ENCODE data around the gene TNS1. TPM values are rescaled to one million over a fixed set of nuclear protein-coding genes. Genes with fewer than 3 reads are reported as not detected.

Gene TNS1
- total RNA-seq, 1 donor from 2014 or later = 14.5 TPM

DNA sequence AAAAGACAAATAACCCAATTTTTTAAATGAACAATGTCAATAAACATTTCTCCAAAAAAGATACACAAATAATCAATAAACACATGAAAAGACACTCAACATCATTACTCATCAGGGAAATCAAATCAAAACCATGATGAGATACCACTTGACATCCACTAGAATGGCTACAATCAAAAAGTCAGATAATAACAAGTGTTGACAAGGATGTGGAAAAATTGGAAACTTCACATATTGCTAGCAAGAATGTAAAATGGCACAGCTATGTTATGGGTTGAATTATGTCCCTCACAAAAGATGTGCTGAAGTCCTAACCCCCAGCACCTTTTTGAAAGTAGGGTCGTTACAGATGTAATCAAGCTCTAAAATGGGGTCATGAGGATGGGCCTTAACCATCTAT is 33.2 kb downstream of the TNS1 start:
- H3K9me3 Mint-ChIP-seq = no peaks in the 10 kb centered on the region
- no peak overlapping the region for H3K27ac Mint-ChIP-seq (ENCODE audit: unreplicated experiment)
- TF ChIP-seq, protein P1, sequence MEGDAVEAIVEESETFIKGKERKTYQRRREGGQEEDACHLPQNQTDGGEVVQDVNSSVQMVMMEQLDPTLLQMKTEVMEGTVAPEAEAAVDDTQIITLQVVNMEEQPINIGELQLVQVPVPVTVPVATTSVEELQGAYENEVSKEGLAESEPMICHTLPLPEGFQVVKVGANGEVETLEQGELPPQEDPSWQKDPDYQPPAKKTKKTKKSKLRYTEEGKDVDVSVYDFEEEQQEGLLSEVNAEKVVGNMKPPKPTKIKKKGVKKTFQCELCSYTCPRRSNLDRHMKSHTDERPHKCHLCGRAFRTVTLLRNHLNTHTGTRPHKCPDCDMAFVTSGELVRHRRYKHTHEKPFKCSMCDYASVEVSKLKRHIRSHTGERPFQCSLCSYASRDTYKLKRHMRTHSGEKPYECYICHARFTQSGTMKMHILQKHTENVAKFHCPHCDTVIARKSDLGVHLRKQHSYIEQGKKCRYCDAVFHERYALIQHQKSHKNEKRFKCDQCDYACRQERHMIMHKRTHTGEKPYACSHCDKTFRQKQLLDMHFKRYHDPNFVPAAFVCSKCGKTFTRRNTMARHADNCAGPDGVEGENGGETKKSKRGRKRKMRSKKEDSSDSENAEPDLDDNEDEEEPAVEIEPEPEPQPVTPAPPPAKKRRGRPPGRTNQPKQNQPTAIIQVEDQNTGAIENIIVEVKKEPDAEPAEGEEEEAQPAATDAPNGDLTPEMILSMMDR (conservative IDR thresholded peaks at IDR 0.05) = no peak
- H3K4me1 Mint-ChIP-seq = peaks cover 23% of the 10 kb centered on the region
- no peaks in the 10 kb centered on the region for H3K27me3 Mint-ChIP-seq (ENCODE audit: low read depth)
- no peak for DNase-seq (ENCODE audit: low read depth, low spot score)
- H3K4me3 Mint-ChIP-seq = no peak overlapping the region
- H3K36me3 Mint-ChIP-seq (ENCODE audit: low read depth) = peaks cover 2% of the 10 kb centered on the region

DNA sequence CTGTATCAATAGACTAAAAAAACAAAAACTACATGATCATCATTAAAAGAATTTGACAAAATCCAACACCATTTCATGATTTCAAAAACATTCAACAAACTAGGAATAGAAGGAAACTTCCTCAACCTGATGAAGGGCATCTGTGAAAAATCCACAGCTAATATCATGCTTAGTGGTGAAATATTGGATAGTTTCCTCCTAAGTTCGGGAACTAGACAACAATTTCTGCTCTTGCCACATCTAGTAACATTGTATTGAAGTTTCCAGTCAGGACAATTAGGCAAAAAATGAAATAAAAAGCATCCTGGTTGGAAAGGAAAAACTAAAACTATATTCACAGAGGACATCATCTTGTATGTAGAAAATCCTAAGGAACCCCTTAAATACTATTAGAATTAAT is 34.8 kb downstream of the TNS1 start:
- no peak overlapping the region for H3K4me3 Mint-ChIP-seq
- no peaks in the 10 kb centered on the region for H3K9me3 Mint-ChIP-seq
- H3K4me1 Mint-ChIP-seq = peaks cover 26% of the 10 kb centered on the region
- DNase-seq (ENCODE audit: low read depth, low spot score) = no peak
- TF ChIP-seq, protein P1 (conservative IDR thresholded peaks at IDR 0.05) = no peak
- H3K36me3 Mint-ChIP-seq (ENCODE audit: low read depth) = peaks cover 2% of the 10 kb centered on the region
- no peaks in the 10 kb centered on the region for H3K27me3 Mint-ChIP-seq (ENCODE audit: low read depth)
- no peak overlapping the region for H3K27ac Mint-ChIP-seq (ENCODE audit: unreplicated experiment)

GRCh38 chr2:217966423-217967070 is 36.2 kb downstream of the TNS1 start:
- peaks cover 2% of the 10 kb centered on the region for H3K36me3 Mint-ChIP-seq (ENCODE audit: low read depth)
- H3K27ac Mint-ChIP-seq (ENCODE audit: unreplicated experiment) = no peak overlapping the region
- H3K4me3 Mint-ChIP-seq = no peak overlapping the region
- H3K4me1 Mint-ChIP-seq = peaks cover 14% of the 10 kb centered on the region
- no peaks in the 10 kb centered on the region for H3K9me3 Mint-ChIP-seq
- TF ChIP-seq, protein P1 (conservative IDR thresholded peaks at IDR 0.05) = no peak
- H3K27me3 Mint-ChIP-seq (ENCODE audit: low read depth) = no peaks in the 10 kb centered on the region
- DNase-seq (ENCODE audit: low read depth, low spot score) = no peak

DNA sequence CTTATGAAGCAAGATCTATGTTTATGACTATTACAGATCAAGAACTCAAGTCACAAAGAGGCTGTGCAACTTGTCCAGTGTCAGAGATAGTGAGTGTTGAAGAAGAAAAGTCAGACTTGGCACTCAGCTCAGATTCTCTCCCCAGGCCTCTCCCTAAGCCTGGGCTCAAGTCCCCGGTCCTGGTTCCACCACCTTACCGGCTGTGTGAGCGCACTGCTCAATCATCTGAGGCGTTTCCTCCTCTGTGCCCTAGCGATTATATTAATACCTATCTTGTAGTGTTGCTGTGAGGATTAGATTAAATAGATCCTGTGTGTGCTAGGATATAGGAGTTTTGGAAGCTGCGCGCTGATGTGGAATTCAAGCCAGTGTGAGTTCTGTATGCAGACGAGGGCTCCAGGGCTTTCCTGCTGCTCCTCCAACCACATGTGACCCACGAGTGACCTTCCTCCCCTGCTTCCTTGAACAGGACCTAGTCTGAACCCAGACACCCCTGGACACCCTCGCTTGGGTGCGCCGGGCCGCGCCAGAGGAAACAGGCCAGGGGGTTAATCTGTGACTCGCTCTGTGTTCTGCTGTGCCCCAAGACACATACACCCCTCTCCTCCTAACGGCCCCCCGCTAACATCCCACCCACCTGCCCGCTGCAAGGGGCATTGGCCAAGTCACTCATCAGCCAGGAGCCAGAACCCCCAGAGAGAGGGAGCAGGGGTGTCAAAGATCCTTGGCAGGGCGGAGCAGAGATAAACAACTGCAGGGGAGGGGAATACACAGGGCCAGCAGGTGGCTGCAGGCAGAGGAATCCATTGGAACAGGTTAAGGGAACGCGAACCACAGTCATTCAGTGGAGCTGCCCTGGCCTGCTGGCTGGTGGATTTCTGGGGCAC is 38.3 kb downstream of the TNS1 start:
- H3K4me1 Mint-ChIP-seq = peaks cover 14% of the 10 kb centered on the region
- H3K36me3 Mint-ChIP-seq (ENCODE audit: low read depth) = no peaks in the 10 kb centered on the region
- no peaks in the 10 kb centered on the region for H3K9me3 Mint-ChIP-seq
- no peak for DNase-seq (ENCODE audit: low read depth, low spot score)
- no peak overlapping the region for H3K27ac Mint-ChIP-seq (ENCODE audit: unreplicated experiment)
- no peaks in the 10 kb centered on the region for H3K27me3 Mint-ChIP-seq (ENCODE audit: low read depth)
- no peak overlapping the region for H3K4me3 Mint-ChIP-seq
- TF ChIP-seq, protein P1 (conservative IDR thresholded peaks at IDR 0.05) = no peak

GRCh38 chr2:217960351-217960750 is 42.4 kb downstream of the TNS1 start:
- DNase-seq (ENCODE audit: low read depth, low spot score) = no peak
- TF ChIP-seq, protein P1 (conservative IDR thresholded peaks at IDR 0.05) = no peak
- H3K9me3 Mint-ChIP-seq = no peaks in the 10 kb centered on the region
- no peak overlapping the region for H3K4me3 Mint-ChIP-seq
- H3K27me3 Mint-ChIP-seq (ENCODE audit: low read depth) = no peaks in the 10 kb centered on the region
- peak overlapping the region; percentile 35 for H3K27ac Mint-ChIP-seq (ENCODE audit: unreplicated experiment)
- peaks cover 16% of the 10 kb centered on the region for H3K4me1 Mint-ChIP-seq
- H3K36me3 Mint-ChIP-seq (ENCODE audit: low read depth) = no peaks in the 10 kb centered on the region

Data from neural crest cell (in vitro differentiated cells).